GM23248 (cell line): ENCODE measurements around the gene SEPHS1. TPM values are rescaled to one million over a fixed set of nuclear protein-coding genes. Genes with fewer than 3 reads are reported as not detected.
"Not testable (repeated sequence)": the region's sequence is repeated elsewhere in the genome, so short reads cannot be mapped to it uniquely, and the experiment has no call there.

Source experiments
- DNase-seq: peaks from one replicate; pipeline ENCODE4 v3.0.0-alpha.2; 2015
- H2AFZ ChIP-seq: fragments of 200-600 bp; sonication (generic); 2 replicates; pipeline ENCODE4 v1.6.1; 2016; ENCODE audit warnings: antibody characterized with exemption
- H3F3A ChIP-seq: fragments of 200-600 bp; sonication (generic); 2 replicates; pipeline ENCODE4 v1.6.1; 2016; ENCODE audit warnings: mild to moderate bottlenecking, antibody characterized with exemption, mixed run types; ENCODE audit not compliant: insufficient read depth
- H3K27ac ChIP-seq: fragments of 200-600 bp; sonication (generic); 2 replicates; pipeline ENCODE4 v1.5.1; 2016; ENCODE audit warnings: mild to moderate bottlenecking
- H3K27me3 ChIP-seq: fragments of 200-600 bp; sonication (generic); replicated peaks from 2 replicates; pipeline ENCODE4 v1.6.1; 2016; ENCODE audit warnings: mild to moderate bottlenecking; ENCODE audit not compliant: insufficient read depth
- H3K36me3 ChIP-seq: fragments of 200-600 bp; sonication (generic); 2 replicates; pipeline ENCODE4 v1.6.1; 2016; ENCODE audit warnings: low read depth, mild to moderate bottlenecking
- H3K4me1 ChIP-seq: fragments of 200-600 bp; sonication (generic); 2 replicates; pipeline ENCODE4 v1.6.1; 2016; ENCODE audit warnings: mild to moderate bottlenecking; ENCODE audit not compliant: insufficient read depth
- H3K4me2 ChIP-seq: fragments of 200-600 bp; sonication (generic); one replicate; pipeline ENCODE4 v1.6.1; 2016; ENCODE audit warnings: mild to moderate bottlenecking; ENCODE audit not compliant: unreplicated experiment
- H3K4me3 ChIP-seq: fragments of 200-600 bp; sonication (generic); 2 replicates; pipeline ENCODE4 v1.5.1; 2016; ENCODE audit warnings: mild to moderate bottlenecking
- H3K79me2 ChIP-seq: fragments of 200-600 bp; sonication (generic); 2 replicates; pipeline ENCODE4 v1.6.1; 2016; ENCODE audit warnings: mild to moderate bottlenecking; ENCODE audit not compliant: insufficient read depth
- H3K9ac ChIP-seq: fragments of 200-600 bp; sonication (generic); 2 replicates; pipeline ENCODE4 v1.6.1; 2016; ENCODE audit warnings: mild to moderate bottlenecking
- H3K9me2 ChIP-seq: fragments of 200-600 bp; sonication (generic); 2 replicates; pipeline ENCODE4 v1.6.1; 2016; ENCODE audit warnings: mixed run types, mild to moderate bottlenecking, moderate library complexity; ENCODE audit not compliant: insufficient read depth
- H3K9me3 ChIP-seq: fragments of 200-600 bp; sonication (generic); one replicate; pipeline ENCODE4 v1.6.1; 2017; ENCODE audit warnings: low read depth
- H4K20me1 ChIP-seq: fragments of 200-600 bp; sonication (generic); 2 replicates; pipeline ENCODE4 v1.6.0; 2016; ENCODE audit not compliant: insufficient read depth
- EZH2 ChIP-seq: fragments of 200-600 bp; sonication (generic); IDR thresholded peaks from 2 replicates; pipeline ENCODE4 v1.6.1; 2018; ENCODE audit warnings: antibody characterized with exemption, mild to moderate bottlenecking; ENCODE audit not compliant: insufficient read depth, poor library complexity, severe bottlenecking
- EZH2phosphoT487 ChIP-seq: fragments of 200-600 bp; sonication (generic); IDR thresholded peaks from 2 replicates; pipeline ENCODE4 v1.6.1; 2018; ENCODE audit warnings: antibody characterized with exemption, moderate library complexity, mild to moderate bottlenecking, low read depth; ENCODE audit not compliant: insufficient read depth
- WGBS, 2 experiments: methylation state at CpG; one replicate each; pipeline ENCODE4 v1.1.6; 2015 to 2017; ENCODE audit warnings: low lambda C conversion rate in 2 of 2, low coverage in 1 of 2; ENCODE audit errors: missing lambda C conversion rate in 2 of 2; 5-methylcytosine and 5-hydroxymethylcytosine counted together
- in situ Hi-C: fragments of 300-500 bp; cut with MboI; formaldehyde crosslinking; loops from 2 replicates; pipeline ENCODE4 v1.15.0; 2020
- polyA plus RNA-seq: library from polyadenylated mRNA; unstranded; fragments of >200 nt; fragmentation: Nextera tagmentation; extraction: Ambion mirVana; gene quantifications from 2 replicates; pipeline ENCODE4 v1.2.1, GENCODE V29; 2016
- total RNA-seq: library from RNA; depleted of rRNA; stranded (reverse); fragments of >200 nt; shearing (Covaris generic); gene quantifications from 2 replicates; pipeline ENCODE4 v1.2.3, GENCODE V29; 2014

Gene SEPHS1
- total and polyA plus RNA-seq, 2 experiments from 2014 or later: 16.6 to 35.0 TPM

- no peaks in the 10 kb centered on the region for H3K27me3 ChIP-seq
Measured at GRCh38 chr10:13337128-13337826, 10.8 kb downstream of the SEPHS1 start.

GRCh38 chr10:13335881-13336280 lies 12.2 kb downstream of the SEPHS1 start:
- Histone ChIP-seq H3K27me3 (no peaks in the 10 kb centered on the region), H2AFZ (no peak overlapping the region), H3K79me2 (peaks cover 19% of the 10 kb centered on the region), H3K4me2 (no peak overlapping the region), H3K4me1 (peaks cover 6% of the 10 kb centered on the region), H3K27ac (no peak overlapping the region), H3K36me3 (peaks cover 21% of the 10 kb centered on the region), H3K9ac (no peak overlapping the region), H4K20me1 (no peaks in the 10 kb centered on the region), H3K9me3 (no peaks in the 10 kb centered on the region), H3F3A (peaks cover 13% of the 10 kb centered on the region; the same call in 1 of the 2 replicates), H3K9me2 (no peaks in the 10 kb centered on the region), H3K4me3 (no peak overlapping the region)
- TF ChIP-seq EZH2phosphoT487: no peak
- TF ChIP-seq EZH2: no peak
- WGBS, 2 experiments: 92 to 97% methylated on average over 9 of the region's 9 CpGs
- in situ Hi-C loops: no loop called here
- DNase-seq: no peak

More at GRCh38 chr10:13337128-13337826, 10.8 kb downstream of the SEPHS1 start:
- TF ChIP-seq EZH2: no peak
- no peak for TF ChIP-seq EZH2phosphoT487
- Histone ChIP-seq H3K4me3 (no peak overlapping the region), H3K9me2 (no peaks in the 10 kb centered on the region), H3K9ac (no peak overlapping the region), H3K79me2 (peaks cover 31% of the 10 kb centered on the region), H3K4me2 (no peak overlapping the region), H3F3A (peaks cover 13% of the 10 kb centered on the region; the same call in 1 of the 2 replicates), H4K20me1 (no peaks in the 10 kb centered on the region), H3K36me3 (peaks cover 8% of the 10 kb centered on the region; the same call in 1 of the 2 replicates), H2AFZ (no peak overlapping the region), H3K27ac (no peak overlapping the region), H3K4me1 (peaks cover 6% of the 10 kb centered on the region), H3K9me3 (no peaks in the 10 kb centered on the region)
- no peak for DNase-seq
- in situ Hi-C loops: no loop called here
- WGBS, 2 experiments: 94 to 99% methylated on average over 4 of the region's 4 CpGs

DNA sequence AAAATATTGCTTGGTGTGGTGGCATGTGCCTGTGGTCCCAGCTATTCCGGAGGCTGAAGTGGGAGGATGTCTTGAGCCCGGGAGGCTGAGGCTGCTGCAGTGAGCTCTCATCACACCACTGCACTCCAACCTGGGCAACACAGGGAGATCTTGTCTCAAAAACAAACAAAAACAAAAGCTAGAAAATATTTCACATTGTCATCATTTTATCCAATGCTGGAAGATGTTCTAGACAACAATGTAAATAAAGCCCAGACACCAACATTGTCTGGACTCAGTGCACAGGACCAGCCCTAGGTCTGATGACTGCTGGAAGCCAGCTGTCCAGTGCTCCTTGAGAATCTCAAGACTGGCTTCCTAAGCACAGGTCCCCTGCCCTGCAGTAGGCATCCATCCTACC lies 13.5 kb downstream of the SEPHS1 start:
- Histone ChIP-seq H3K27ac (no peak overlapping the region), H3K9ac (no peak overlapping the region), H3K4me3 (no peak overlapping the region), H2AFZ (no peak overlapping the region), H3K9me2 (no peaks in the 10 kb centered on the region), H3K27me3 (no peaks in the 10 kb centered on the region), H3K79me2 (peaks cover 6% of the 10 kb centered on the region; the same call in 1 of the 2 replicates), H3F3A (peaks cover 8% of the 10 kb centered on the region; the same call in 1 of the 2 replicates), H3K4me1 (peaks cover 6% of the 10 kb centered on the region), H4K20me1 (no peaks in the 10 kb centered on the region), H3K4me2 (no peak overlapping the region), H3K9me3 (no peaks in the 10 kb centered on the region), H3K36me3 (peaks cover 25% of the 10 kb centered on the region)
- DNase-seq: no peak
- WGBS, 2 experiments: 97 to 100% methylated on average over 2 of the region's 2 CpGs
- TF ChIP-seq EZH2: no peak
- no peak for TF ChIP-seq EZH2phosphoT487
- in situ Hi-C loops: no loop called here

- Histone ChIP-seq H3K9me3 (no peaks in the 10 kb centered on the region), H3K79me2 (no peaks in the 10 kb centered on the region), H3K27ac (no peak overlapping the region), H3K36me3 (peaks cover 42% of the 10 kb centered on the region), H4K20me1 (no peaks in the 10 kb centered on the region), H3K9me2 (no peaks in the 10 kb centered on the region), H3K27me3 (no peaks in the 10 kb centered on the region), H2AFZ (no peak overlapping the region), H3K4me1 (no peaks in the 10 kb centered on the region), H3K9ac (no peak overlapping the region), H3K4me3 (no peak overlapping the region), H3F3A (no peaks in the 10 kb centered on the region), H3K4me2 (no peak overlapping the region)
- TF ChIP-seq EZH2: no peak
- DNase-seq: no peak
- in situ Hi-C loops: no loop called here
- 89 to 92% methylated on average over 5 of the region's 5 CpGs for WGBS, 2 experiments
Measured at GRCh38 chr10:13331646-13332045, 16.4 kb downstream of the SEPHS1 start.

DNA sequence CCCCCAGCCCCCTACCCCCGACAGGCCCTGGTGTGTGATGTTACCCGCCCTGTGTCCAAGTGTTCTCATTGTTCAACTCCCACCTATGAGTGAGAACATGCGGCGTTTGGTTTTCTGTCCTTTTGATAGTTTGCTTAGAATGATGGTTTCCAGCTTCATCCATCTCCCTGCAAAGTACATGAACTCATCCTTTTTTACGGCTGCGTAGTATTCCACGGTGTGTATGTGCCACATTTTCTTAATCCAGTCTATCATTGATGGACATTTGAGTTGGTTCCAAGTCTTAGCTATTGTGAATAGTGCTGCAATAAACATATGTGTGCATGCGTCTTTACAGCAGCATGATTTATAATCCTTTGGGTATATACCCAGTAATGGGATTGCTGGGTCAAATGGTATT lies 17.1 kb downstream of the SEPHS1 start:
- DNase-seq, H3K79me2 ChIP-seq, H3K27ac ChIP-seq, H3K4me2 ChIP-seq, H3F3A ChIP-seq, H3K9me3 ChIP-seq, H3K4me1 ChIP-seq, H3K9ac ChIP-seq, H3K4me3 ChIP-seq, in situ Hi-C loops, H4K20me1 ChIP-seq, H2AFZ ChIP-seq, H3K27me3 ChIP-seq, H3K9me2 ChIP-seq: not testable (repeated sequence)
- WGBS, 2 experiments: 98 to 100% methylated on average over 8 of the region's 8 CpGs
- H3K36me3 ChIP-seq: peaks cover 46% of the 10 kb centered on the region
